Kidney tubule cell (primary cell): ENCODE measurements around the gene EFNA2.

Source experiments
- DNase-seq: peaks from one replicate; pipeline ENCODE4 v3.0.0-alpha.2; 2018; ENCODE audit warnings: low spot score

The EFNA2 gene

DNA sequence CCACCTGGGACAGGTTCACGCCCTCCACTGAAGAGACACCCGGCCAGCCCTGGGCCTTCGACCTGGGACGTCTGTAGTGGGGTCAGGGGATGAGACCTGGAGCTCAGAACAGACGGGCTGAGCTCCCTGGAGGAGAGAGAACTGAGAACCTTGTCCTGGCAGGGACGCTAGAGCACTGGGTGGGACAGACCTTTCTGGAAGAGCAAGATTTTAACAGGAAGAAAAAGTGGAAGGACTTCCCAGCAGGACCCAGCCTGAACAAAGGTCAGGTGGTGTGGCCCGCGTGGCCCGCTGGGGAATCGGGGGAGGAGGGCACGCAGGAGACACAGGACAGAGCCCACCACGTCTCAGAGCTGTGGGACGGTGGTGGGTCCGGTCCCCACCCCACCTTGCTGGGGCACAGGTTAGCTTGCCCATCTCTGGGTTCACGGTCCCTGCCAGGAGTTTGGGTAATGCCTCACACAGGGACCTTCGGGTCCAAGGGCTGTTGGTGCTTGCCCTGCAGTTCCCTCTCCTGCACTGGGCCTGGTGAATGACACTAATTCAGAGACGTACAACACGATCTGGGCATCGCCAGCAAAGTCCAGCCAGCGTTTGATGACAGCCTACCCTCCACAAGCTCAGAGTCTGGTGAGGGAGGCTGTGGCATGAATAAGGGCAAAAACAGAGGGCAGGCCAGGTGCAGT lies 1.2 kb upstream of the EFNA2 start:
- no peak for DNase-seq

- DNase-seq, result no peak
Observed at GRCh38 chr19:1284979-1285736, 515 bp upstream of the EFNA2 start.

GRCh38 chr19:1286487-1287353 lies 1.0 kb downstream of the EFNA2 start:
- no peak for DNase-seq

- no peak for DNase-seq
Observed at GRCh38 chr19:1287354-1288225, 1.9 kb downstream of the EFNA2 start.

DNA sequence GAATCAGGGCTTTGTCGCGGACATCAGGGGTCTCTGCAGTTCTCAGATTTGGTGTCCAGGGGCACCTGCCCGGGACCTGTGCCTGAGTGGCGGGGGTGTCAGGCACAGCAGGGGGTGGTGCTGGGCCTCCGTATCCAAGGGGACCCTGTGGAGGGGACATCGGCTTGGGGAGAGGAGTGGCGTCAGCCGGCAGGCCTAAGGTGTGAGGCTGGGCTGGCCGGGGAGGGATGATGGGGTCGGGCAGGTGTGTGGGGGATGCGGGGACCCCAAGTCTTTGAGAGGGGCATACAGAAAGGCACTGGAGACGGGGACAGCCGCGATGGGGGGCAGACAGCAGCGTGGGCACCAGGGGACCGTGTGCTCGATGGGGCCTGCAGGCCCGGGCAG lies 2.5 kb downstream of the EFNA2 start:
- no peak for DNase-seq

- DNase-seq, result no peak
Observed at GRCh38 chr19:1288833-1289685, 3.4 kb downstream of the EFNA2 start.

GRCh38 chr19:1289686-1290025 lies 4.0 kb downstream of the EFNA2 start:
- DNase-seq, result no peak

GRCh38 chr19:1290196-1290702 lies 4.6 kb downstream of the EFNA2 start:
- no peak for DNase-seq

DNA sequence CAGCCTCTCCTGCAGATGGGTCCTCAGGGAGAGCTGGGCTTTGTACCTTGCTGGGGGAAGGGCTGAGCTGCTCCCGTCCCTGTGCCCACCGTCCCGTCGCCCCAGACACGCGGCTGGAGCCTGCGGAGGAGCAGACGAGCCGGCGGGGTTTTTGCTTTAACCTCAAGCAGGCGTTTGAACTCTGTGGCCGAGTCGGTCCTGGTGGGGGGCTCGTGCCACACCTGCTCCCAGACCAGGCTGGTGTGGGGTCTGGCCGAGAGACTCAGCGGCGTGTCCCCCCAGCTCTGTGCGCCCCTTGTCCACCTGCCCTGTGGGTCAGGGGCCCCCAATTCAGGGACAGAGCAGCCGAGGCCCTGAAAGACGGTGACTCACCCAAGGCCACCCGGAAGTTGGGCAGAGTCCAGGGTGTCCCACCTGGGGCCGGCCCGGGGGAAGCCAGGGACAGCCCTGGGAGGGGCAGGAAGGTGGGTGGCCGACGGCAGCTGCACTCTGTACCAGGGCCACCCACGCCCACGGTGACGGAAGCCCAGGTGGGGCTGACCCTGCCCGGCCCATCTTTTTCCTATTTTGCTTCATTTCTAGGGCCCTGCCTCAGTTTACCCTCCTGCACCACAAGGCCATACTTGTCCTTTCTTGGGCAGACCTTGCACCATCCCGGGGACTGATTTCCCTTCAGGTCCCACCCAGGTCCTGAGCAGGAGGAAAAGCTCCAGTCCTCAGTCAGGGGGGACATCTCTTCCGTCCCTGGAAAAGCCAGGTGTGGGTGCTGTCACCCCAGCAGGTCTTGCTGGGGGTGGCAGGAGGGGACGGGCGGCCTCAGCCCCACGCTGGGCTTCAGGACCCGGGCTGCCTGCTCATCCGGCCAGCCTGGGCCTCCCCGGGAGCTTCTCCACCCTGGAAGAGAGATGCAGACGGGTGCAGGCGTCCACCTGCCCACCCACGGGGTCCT lies 5.3 kb downstream of the EFNA2 start:
- DNase-seq, result no peak

GRCh38 chr19:1291761-1292418 lies 6.2 kb downstream of the EFNA2 start:
- DNase-seq, result no peak

DNA sequence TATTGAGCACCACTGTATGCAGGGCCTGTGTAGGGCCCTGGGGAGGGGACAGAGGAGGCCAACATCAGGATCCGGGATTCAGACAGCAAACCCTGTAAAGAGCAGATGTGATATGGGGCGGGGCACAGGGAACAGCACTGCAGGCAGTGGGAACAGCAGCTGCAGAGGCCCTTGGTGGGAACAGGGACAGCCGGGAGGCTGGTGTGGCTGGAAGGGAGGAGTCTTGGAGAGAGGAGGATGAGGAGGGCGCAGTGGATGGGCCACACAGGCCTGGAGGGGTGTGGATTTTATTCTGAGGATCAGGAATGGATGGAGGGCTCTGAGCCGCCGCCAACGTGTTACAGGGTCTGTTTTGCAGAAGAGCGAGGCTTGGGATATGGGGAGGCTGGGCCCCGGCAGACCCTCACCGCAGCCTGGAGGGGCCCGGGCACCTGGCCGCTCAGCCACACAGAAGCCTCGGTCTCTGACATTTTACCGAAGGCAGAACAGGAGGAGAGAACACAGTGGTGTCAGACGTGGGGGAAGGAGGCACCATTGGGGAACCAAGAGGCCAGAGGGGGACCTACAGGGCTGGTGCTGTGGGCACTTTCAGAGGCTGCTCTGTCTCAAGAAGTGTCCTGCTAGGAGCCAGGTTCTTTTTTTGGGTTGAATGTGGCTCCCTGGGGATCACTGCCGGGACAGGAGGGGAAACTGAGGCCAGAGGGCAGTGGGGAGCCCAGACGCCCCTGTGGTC lies 6.9 kb downstream of the EFNA2 start:
- no peak for DNase-seq

GRCh38 chr19:1293782-1294604 lies 8.3 kb downstream of the EFNA2 start:
- no peak for DNase-seq

DNA sequence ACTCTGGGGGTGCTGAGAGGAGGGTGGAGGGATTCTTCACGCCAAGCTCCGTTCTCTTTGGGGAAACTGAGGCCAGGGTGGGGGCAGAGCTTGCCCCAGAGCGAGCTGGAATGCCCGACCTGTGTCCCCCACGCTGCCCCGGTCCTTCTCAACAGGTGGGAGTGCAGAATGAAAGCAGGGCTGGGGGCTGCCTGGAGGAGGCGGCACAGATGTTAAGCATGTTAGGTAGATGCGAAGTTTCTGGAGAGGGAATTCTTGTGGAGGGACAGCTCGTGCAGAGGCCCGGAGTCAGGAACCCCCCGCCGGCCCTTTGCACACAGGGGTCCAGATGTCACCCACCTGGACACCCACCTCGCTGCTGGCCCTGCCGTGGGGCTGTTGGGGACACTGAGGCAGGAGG lies 9.0 kb downstream of the EFNA2 start:
- DNase-seq, result no peak

GRCh38 chr19:1295169-1296012 lies 9.7 kb downstream of the EFNA2 start:
- no peak for DNase-seq

GRCh38 chr19:1296078-1296477 lies 10.4 kb downstream of the EFNA2 start:
- DNase-seq, result no peak

DNA sequence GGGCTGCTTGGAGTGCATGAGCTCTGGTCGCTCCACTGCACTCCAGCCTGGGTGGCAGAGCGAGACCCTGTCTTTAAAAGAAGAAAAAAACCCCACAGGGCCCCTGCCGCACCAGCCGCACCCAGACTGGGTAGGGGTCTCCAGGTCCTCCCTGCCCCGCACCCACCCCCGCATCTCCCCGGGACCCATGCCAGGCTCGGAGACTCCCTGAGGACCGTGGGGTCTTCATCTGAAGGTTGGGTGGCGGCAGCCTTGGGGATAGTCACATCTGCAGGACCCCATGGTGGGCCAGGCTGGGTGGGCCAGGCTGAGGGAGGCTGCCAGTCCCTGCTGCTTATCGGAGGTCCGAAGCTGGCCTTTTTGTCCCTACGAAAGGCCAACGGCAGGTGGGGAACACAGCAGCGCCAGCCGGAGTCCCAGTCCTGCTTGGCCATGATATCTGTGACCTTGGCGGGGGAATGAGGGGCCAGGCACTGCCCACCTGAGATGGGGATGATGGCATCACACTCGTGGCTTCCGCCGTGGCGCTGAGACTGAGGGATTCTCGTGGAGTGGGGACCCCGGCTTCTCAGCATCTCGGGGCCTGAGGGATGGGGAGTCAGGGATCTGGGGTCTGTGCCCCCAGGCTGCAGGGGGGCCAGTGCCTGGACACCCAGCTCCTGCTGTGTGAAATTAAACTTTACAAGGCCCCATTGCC lies 11.1 kb downstream of the EFNA2 start:
- DNase-seq, result no peak
